B cell (primary cell): ENCODE results near the gene SHISAL2A. TPM values are rescaled to one million over a fixed set of nuclear protein-coding genes. Genes with fewer than 3 reads are reported as not detected.

Experiments
- ATAC-seq: fragments of 200-7000 bp; cut with Tn5 transposase; one replicate; pipeline ENCODE4 v1.10.0; 2021; ENCODE audit warnings: low read depth, mild to moderate bottlenecking, moderate number of reproducible peaks, moderate library complexity
- CTCF ChIA-PET: fragments of 350-600 bp; sonication (Branson Sonifier 250); formaldehyde crosslinking; loops from one replicate; lab custom pipeline; 2021; ENCODE audit warnings: antibody characterized with exemption, inconsistent platforms; lab: Charles Lee
- POLR2A ChIA-PET: fragments of 350-600 bp; sonication (Branson Sonifier 250); formaldehyde crosslinking; loops from one replicate; lab custom pipeline; 2021; ENCODE audit warnings: antibody characterized with exemption; lab: Charles Lee
- DNase-seq: peaks from one replicate; pipeline ENCODE4 v3.0.0; 2013
- H2AFZ ChIP-seq: 2 replicates; pipeline ENCODE4 v1.6.1; 2012; ENCODE audit warnings: mild to moderate bottlenecking, low read depth, low read length; ENCODE audit not compliant: insufficient read depth, poor library complexity, severe bottlenecking
- H3K27ac ChIP-seq, 2 donors: 1 replicate in 1 of 2; 2 replicates in 1 of 2; pipeline ENCODE4 v1.5.1; 2012 to 2013; ENCODE audit warnings: low read length in 2 of 2, mild to moderate bottlenecking in 2 of 2, moderate library complexity in 1 of 2
- H3K27me3 ChIP-seq, 4 experiments: fragments of 200-600 bp in 1 of 4; sonication (generic) in 1 of 4; replicated peaks in 1 of 4; 1 replicate in 2 of 4; 2 replicates in 2 of 4; pipeline versions ENCODE4 v1.6.1 to v1.7.0; 2013 to 2016; ENCODE audit warnings: low read length in 3 of 4, mild to moderate bottlenecking in 2 of 4, mixed read lengths in 1 of 4, moderate library complexity in 1 of 4; ENCODE audit not compliant: insufficient read depth in 4 of 4, control insufficient read depth in 3 of 4; ENCODE audit errors: control extremely low read depth in 1 of 4
- H3K36me3 ChIP-seq, 2 experiments: replicated peaks in 1 of 2; 1 replicate in 1 of 2; 2 replicates in 1 of 2; pipeline versions ENCODE4 v1.6.1 to v1.7.1; 2013; ENCODE audit warnings: low read length in 1 of 2; ENCODE audit not compliant: insufficient read depth in 2 of 2, control insufficient read depth in 1 of 2; ENCODE audit errors: control extremely low read depth in 1 of 2, extremely low read depth in 1 of 2
- H3K4me1 ChIP-seq, 2 donors: fragments of 200-600 bp in 1 of 2; sonication (generic) in 1 of 2; 1 replicate in 1 of 2; 2 replicates in 1 of 2; pipeline versions ENCODE4 v1.5.1 to v1.6.1; 2013 to 2017; ENCODE audit warnings: low read length in 2 of 2; ENCODE audit not compliant: control insufficient read depth in 2 of 2, insufficient read depth in 2 of 2
- H3K4me2 ChIP-seq: replicated peaks from 2 replicates; pipeline ENCODE3; 2012; ENCODE audit warnings: mild to moderate bottlenecking, low read depth, low read length; ENCODE audit not compliant: poor library complexity, severe bottlenecking
- H3K4me3 ChIP-seq, 5 experiments: fragments of 200-600 bp in 1 of 5; sonication (generic) in 1 of 5; 1 replicate in 3 of 5; 2 replicates in 2 of 5; pipeline versions ENCODE4 v1.5.1 to v1.7.0; 2011 to 2016; ENCODE audit warnings: low read length in 4 of 5, mild to moderate bottlenecking in 4 of 5, low read depth in 2 of 5, control low read depth in 1 of 5, moderate library complexity in 1 of 5; ENCODE audit not compliant: insufficient read depth in 1 of 5; ENCODE audit errors: control extremely low read depth in 1 of 5, extremely low read depth in 1 of 5
- H3K79me2 ChIP-seq: fragments of 200-600 bp; sonication (generic); one replicate; pipeline ENCODE4 v1.6.0; 2016; ENCODE audit warnings: low read length; ENCODE audit not compliant: control insufficient read depth, insufficient read depth
- H3K9ac ChIP-seq: fragments of 200-600 bp; sonication (generic); 2 replicates; pipeline ENCODE4 v1.6.1; 2017; ENCODE audit warnings: mild to moderate bottlenecking, low read length, moderate library complexity
- H3K9me3 ChIP-seq, 3 donors: one replicate each; pipeline versions ENCODE4 v1.6.1 to v1.7.1; 2013; ENCODE audit warnings: low read length in 2 of 3; ENCODE audit not compliant: control insufficient read depth in 2 of 3, insufficient read depth in 1 of 3; ENCODE audit errors: control extremely low read depth in 1 of 3
- H4K20me1 ChIP-seq: 2 replicates; pipeline ENCODE4 v1.6.0; 2012; ENCODE audit warnings: mild to moderate bottlenecking, low read length; ENCODE audit not compliant: insufficient read depth, control insufficient read depth, poor library complexity, severe bottlenecking
- H3K27ac Mint-ChIP-seq: one replicate; pipeline ENCODE4 v1.8.0; 2021; ENCODE audit warnings: mixed read lengths
- H3K27me3 Mint-ChIP-seq: one replicate; pipeline ENCODE4 v1.8.0; 2021; ENCODE audit warnings: mixed read lengths
- H3K4me1 Mint-ChIP-seq: one replicate; pipeline ENCODE4 v1.8.0; 2021; ENCODE audit warnings: mixed read lengths
- H3K4me3 Mint-ChIP-seq: one replicate; pipeline ENCODE4 v1.8.0; 2021; ENCODE audit warnings: mixed read lengths
- H3K9me3 Mint-ChIP-seq: one replicate; pipeline ENCODE4 v1.8.0; 2022; ENCODE audit warnings: mixed read lengths; ENCODE audit not compliant: insufficient read depth
- EZH2 ChIP-seq: IDR thresholded peaks from 2 replicates; pipeline ENCODE4 v1.6.1; 2012; ENCODE audit warnings: borderline replicate concordance, low read depth, mild to moderate bottlenecking, moderate library complexity, low read length; ENCODE audit not compliant: insufficient read depth, poor library complexity, severe bottlenecking
- WGBS: methylation state at CpG from one replicate; pipeline ENCODE4 v1.1.5; 2013; ENCODE audit warnings: missing lambda C conversion rate; ENCODE audit not compliant: insufficient coverage; 5-methylcytosine and 5-hydroxymethylcytosine counted together
- intact Hi-C: fragments of 100-400 bp; cut with micrococcal nuclease; formaldehyde crosslinking; loops from one replicate; pipeline ENCODE4 v1.10.0; 2022
- polyA plus RNA-seq: library from polyadenylated mRNA; depleted of rRNA; stranded (reverse); fragments of >200 nt; gene quantifications from 2 replicates; pipeline ENCODE4 v1.2.3, GENCODE V29; 2012
- total RNA-seq, 2 donors: library from RNA; stranded (reverse); fragments of 120-200 nt in 1 of 2; gene quantifications; 1 replicate in 1 of 2; 2 replicates in 1 of 2; pipeline versions ENCODE4 v1.2.3 to v1.2.4, GENCODE V29; 2013 to 2022
- TF ChIP-seq, protein P1 (sequence below): fragments of 200-600 bp; IDR thresholded peaks from one replicate; pipeline ENCODE4 v1.8.0; 2022; ENCODE audit warnings: antibody characterized with exemption, mild to moderate bottlenecking

The SHISAL2A gene
- total and polyA plus RNA-seq, 2 donors (not counting 1 experiment from before 2014, with no cell fraction given), result 63.3 to 91.0 TPM

DNA sequence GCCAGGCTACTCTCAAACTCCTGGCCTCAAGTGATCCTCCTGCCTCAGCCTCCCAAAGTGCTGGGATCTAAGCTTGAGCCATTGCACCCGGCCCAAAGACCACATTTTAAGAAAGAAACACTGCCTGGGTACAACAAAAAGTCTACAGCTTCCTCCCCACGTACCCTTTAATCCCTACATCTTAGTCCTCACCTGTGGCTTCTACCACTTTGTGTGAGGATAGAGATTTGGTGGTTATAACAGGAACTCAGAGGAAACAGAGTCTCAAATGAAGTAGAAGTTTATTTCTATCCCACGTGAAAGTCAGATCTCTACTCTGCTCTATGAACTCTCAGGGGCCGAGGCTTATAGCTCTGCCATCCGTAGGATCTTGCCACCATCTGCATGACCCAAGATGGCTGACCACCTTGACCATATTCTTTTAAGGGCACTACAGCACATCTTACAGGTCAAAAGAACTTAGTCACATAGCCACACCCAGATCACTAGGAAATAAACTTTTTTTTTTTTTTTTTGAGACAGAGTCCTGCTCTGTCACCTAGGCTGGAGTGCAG is 17.4 kb upstream of the SHISAL2A start:
- no peaks in the 10 kb centered on the region for H3K27me3 ChIP-seq
- no peak overlapping the region for H3K9ac ChIP-seq
- TF ChIP-seq, protein P1, sequence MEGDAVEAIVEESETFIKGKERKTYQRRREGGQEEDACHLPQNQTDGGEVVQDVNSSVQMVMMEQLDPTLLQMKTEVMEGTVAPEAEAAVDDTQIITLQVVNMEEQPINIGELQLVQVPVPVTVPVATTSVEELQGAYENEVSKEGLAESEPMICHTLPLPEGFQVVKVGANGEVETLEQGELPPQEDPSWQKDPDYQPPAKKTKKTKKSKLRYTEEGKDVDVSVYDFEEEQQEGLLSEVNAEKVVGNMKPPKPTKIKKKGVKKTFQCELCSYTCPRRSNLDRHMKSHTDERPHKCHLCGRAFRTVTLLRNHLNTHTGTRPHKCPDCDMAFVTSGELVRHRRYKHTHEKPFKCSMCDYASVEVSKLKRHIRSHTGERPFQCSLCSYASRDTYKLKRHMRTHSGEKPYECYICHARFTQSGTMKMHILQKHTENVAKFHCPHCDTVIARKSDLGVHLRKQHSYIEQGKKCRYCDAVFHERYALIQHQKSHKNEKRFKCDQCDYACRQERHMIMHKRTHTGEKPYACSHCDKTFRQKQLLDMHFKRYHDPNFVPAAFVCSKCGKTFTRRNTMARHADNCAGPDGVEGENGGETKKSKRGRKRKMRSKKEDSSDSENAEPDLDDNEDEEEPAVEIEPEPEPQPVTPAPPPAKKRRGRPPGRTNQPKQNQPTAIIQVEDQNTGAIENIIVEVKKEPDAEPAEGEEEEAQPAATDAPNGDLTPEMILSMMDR, result no peak
- TF ChIP-seq EZH2, result no peak
- H3K27ac ChIP-seq, result no peak overlapping the region
- peaks cover 57% of the 10 kb centered on the region for H3K79me2 ChIP-seq
- peaks cover 0 to 25% of the 10 kb centered on the region in 2 experiments for H3K36me3 ChIP-seq
- ChIA-PET POLR2A (no interaction called here), CTCF (interaction anchor here (0.7 to 1.0 kb wide), 2 partner anchors 19 to 46 kb away, joined by 3 read pairs; no protein-coding TSS in a partner anchor)
- no peak overlapping the region for H3K4me2 ChIP-seq
- H3K4me3 Mint-ChIP-seq, result no peak overlapping the region
- no peak overlapping the region for H2AFZ ChIP-seq
- peaks cover 29% of the 10 kb centered on the region for H3K4me1 Mint-ChIP-seq
- no peak for ATAC-seq
- H3K4me1 ChIP-seq, result no peaks in the 10 kb centered on the region
- H3K9me3 Mint-ChIP-seq, result no peaks in the 10 kb centered on the region
- H4K20me1 ChIP-seq, result no peaks in the 10 kb centered on the region
- H3K9me3 ChIP-seq, result no peaks in the 10 kb centered on the region
- no peaks in the 10 kb centered on the region for H3K27me3 Mint-ChIP-seq
- WGBS, result 100% methylated on average over 3 of the region's 5 CpGs
- intact Hi-C loops, result no loop called here
- H3K4me3 ChIP-seq, result no peak overlapping the region
- DNase-seq, result no peak
- H3K27ac Mint-ChIP-seq, result no peak overlapping the region

DNA sequence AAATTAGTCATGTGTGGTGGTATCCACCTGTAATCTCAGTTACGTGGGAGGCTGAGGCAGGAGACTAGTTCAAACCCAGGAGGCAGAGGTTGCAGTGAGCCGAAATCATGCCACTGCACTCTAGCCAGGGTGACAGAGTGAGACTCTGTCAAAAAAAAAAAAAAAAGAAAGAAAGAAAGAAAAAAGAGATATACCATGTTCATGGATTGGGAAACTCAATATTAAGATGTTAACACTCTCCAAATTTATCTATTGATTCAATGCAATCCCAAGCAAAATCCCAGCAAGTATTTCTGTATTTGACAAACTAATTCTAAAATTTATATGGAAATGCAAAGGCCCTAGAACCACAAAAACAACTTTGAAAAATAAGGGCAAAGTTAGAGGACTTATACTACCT is 11.0 kb upstream of the SHISAL2A start:
- Mint-ChIP-seq H3K4me3 (no peak overlapping the region), H3K27me3 (no peaks in the 10 kb centered on the region), H3K9me3 (no peaks in the 10 kb centered on the region), H3K4me1 (peaks cover 30% of the 10 kb centered on the region), H3K27ac (no peak overlapping the region)
- DNase-seq, result no peak
- Histone ChIP-seq H3K27me3 (no peaks in the 10 kb centered on the region), H4K20me1 (no peaks in the 10 kb centered on the region), H3K4me1 (peaks cover 1 to 4% of the 10 kb centered on the region in 2 donors), H3K9me3 (peaks cover 0 to 14% (median 0%) of the 10 kb centered on the region in 3 donors), H3K9ac (no peak overlapping the region), H3K4me2 (no peak overlapping the region), H3K36me3 (peaks cover 0 to 19% of the 10 kb centered on the region in 2 experiments), H2AFZ (no peak overlapping the region), H3K79me2 (peaks cover 84% of the 10 kb centered on the region), H3K4me3 (no peak overlapping the region), H3K27ac (no peak overlapping the region)
- intact Hi-C loops, result no loop called here
- TF ChIP-seq, protein P1, result no peak
- TF ChIP-seq EZH2, result no peak
- POLR2A ChIA-PET, result interaction anchor here (0.7 kb wide), 1 partner anchor 71 kb away, joined by 3 read pairs; no protein-coding TSS in a partner anchor
- CTCF ChIA-PET, result no interaction called here
- no peak for ATAC-seq
- no CpG with 5 or more reads among the region's 2 CpGs for WGBS
